OCI-LY7 (cell line): ENCODE data around the gene GSTA3. TPM values are rescaled to one million over a fixed set of nuclear protein-coding genes. Genes with fewer than 3 reads are reported as not detected.

Experiments used
- BruUV-seq: library from RNA; stranded (reverse); fragments of 400-500 nt; replicated peaks from 2 replicates; lab custom pipeline; 2021; lab: Mats Ljungman, UMichigan
- CTCF ChIA-PET: fragments of 300-600 bp; sonication (Branson Sonifier 250); formaldehyde crosslinking; loops from one replicate; lab custom pipeline; 2022; ENCODE audit warnings: antibody characterized with exemption; ENCODE audit not compliant: unreplicated experiment; lab: Charles Lee
- POLR2A ChIA-PET: fragments of 300-600 bp; sonication (Branson Sonifier 250); formaldehyde crosslinking; loops from one replicate; lab custom pipeline; 2022; ENCODE audit warnings: antibody characterized with exemption; lab: Charles Lee
- DNase-seq: peaks from one replicate; pipeline ENCODE4 v3.0.0-alpha.2; 2015; ENCODE audit warnings: low spot score
- H2AFZ ChIP-seq: fragments of 200-600 bp; sonication (generic), shearing (Covaris generic); 2 replicates; pipeline ENCODE4 v1.6.1; 2014; ENCODE audit warnings: mild to moderate bottlenecking, antibody characterized with exemption, low read length, moderate library complexity
- H3K27ac ChIP-seq: fragments of 200-600 bp; sonication (generic); 2 replicates; pipeline ENCODE4 v1.5.1; 2014; ENCODE audit warnings: mixed run types, low read depth, mild to moderate bottlenecking, moderate library complexity, low read length, inconsistent platforms; ENCODE audit not compliant: poor library complexity, severe bottlenecking
- H3K36me3 ChIP-seq: fragments of 200-600 bp; sonication (generic); 2 replicates; pipeline ENCODE4 v1.6.1; 2014; ENCODE audit warnings: mild to moderate bottlenecking, antibody characterized with exemption, low read length, moderate library complexity, mixed read lengths; ENCODE audit not compliant: insufficient read depth
- H3K4me1 ChIP-seq: fragments of 200-600 bp; sonication (generic); 2 replicates; pipeline ENCODE4 v1.5.1; 2014; ENCODE audit warnings: mild to moderate bottlenecking, low read length; ENCODE audit not compliant: insufficient read depth, poor library complexity, severe bottlenecking
- H3K4me2 ChIP-seq: fragments of 200-600 bp; sonication (generic); 2 replicates; pipeline ENCODE4 v1.6.1; 2014; ENCODE audit warnings: mild to moderate bottlenecking, low read length
- H3K4me3 ChIP-seq: fragments of 200-600 bp; sonication (generic); 2 replicates; pipeline ENCODE4 v1.5.1; 2014; ENCODE audit warnings: mild to moderate bottlenecking, low read depth, low read length; ENCODE audit not compliant: poor library complexity, severe bottlenecking
- H3K79me2 ChIP-seq: fragments of 200-600 bp; sonication (generic); 2 replicates; pipeline ENCODE4 v1.6.1; 2016; ENCODE audit warnings: low read depth, mild to moderate bottlenecking, low read length, moderate library complexity, mixed read lengths; ENCODE audit not compliant: insufficient read depth
- H3K9me2 ChIP-seq: fragments of 200-600 bp; sonication (generic); 2 replicates; pipeline ENCODE4 v1.6.1; 2016; ENCODE audit warnings: mild to moderate bottlenecking, low read length, mixed read lengths; ENCODE audit not compliant: insufficient read depth
- H3K9me3 ChIP-seq: fragments of 200-600 bp; sonication (generic); 2 replicates; pipeline ENCODE4 v1.6.1; 2014; ENCODE audit warnings: mild to moderate bottlenecking, mixed run types, low read length, mixed read lengths
- H4K20me1 ChIP-seq: fragments of 200-600 bp; sonication (generic); 2 replicates; pipeline ENCODE4 v1.6.1; 2014; ENCODE audit warnings: mild to moderate bottlenecking, antibody characterized with exemption, low read length, moderate library complexity, mixed read lengths; ENCODE audit not compliant: insufficient read depth
- EZH2phosphoT487 ChIP-seq: fragments of 200-600 bp; sonication (generic); IDR thresholded peaks from 2 replicates; pipeline ENCODE4 v1.6.1; 2018; ENCODE audit warnings: low read depth, borderline replicate concordance, mild to moderate bottlenecking, mixed run types, antibody characterized with exemption, low read length, moderate library complexity, mixed read lengths
- intact Hi-C: fragments of 100-400 bp; cut with micrococcal nuclease; formaldehyde crosslinking; loops from one replicate; pipeline ENCODE4 v1.10.0; 2022; ENCODE audit not compliant: unreplicated experiment
- total RNA-seq, 2 experiments: library from RNA; depleted of rRNA in 1 of 2; stranded (reverse); fragments of >200 nt in 1 of 2; shearing (Covaris generic) in 1 of 2; gene quantifications; 2 replicates each; pipeline ENCODE4 v1.2.3, GENCODE V29; 2014 to 2022
- TF ChIP-seq, protein P1 (sequence below): fragments of 200-600 bp; sonication (generic); conservative IDR thresholded peaks from 2 replicates; pipeline ENCODE4 v1.5.1; 2014; ENCODE audit warnings: mild to moderate bottlenecking, antibody characterized with exemption, low read length, moderate library complexity, mixed read lengths

Gene GSTA3
- total RNA-seq, 2 experiments from 2014 or later: not detected

DNA sequence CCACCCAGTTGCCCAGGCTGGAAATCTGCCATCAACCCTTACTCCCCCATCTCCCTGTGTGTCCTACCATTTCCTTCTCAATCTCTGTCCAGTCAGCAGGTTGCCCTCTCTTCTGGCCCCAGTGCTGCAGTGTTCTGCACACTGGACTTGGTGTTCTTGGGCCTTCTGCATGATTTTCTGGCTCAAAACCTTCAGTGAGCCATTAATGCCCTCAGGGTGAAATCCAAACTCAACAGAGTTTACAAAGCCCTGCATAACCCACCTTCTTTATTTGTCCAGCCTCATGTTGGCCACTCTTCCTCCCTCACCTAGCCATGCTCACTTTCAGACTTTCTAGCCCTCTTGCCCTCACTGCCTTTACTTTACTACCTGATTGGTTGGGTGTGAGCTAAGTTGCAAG lies 5.0 kb upstream of the GSTA3 start:
- no peaks in the 10 kb centered on the region for H3K9me2 ChIP-seq
- H3K36me3 ChIP-seq: no peaks in the 10 kb centered on the region
- BruUV-seq: no TSS peak
- H4K20me1 ChIP-seq: no peaks in the 10 kb centered on the region
- no peak for DNase-seq
- no peak for TF ChIP-seq EZH2phosphoT487
- TF ChIP-seq, protein P1, sequence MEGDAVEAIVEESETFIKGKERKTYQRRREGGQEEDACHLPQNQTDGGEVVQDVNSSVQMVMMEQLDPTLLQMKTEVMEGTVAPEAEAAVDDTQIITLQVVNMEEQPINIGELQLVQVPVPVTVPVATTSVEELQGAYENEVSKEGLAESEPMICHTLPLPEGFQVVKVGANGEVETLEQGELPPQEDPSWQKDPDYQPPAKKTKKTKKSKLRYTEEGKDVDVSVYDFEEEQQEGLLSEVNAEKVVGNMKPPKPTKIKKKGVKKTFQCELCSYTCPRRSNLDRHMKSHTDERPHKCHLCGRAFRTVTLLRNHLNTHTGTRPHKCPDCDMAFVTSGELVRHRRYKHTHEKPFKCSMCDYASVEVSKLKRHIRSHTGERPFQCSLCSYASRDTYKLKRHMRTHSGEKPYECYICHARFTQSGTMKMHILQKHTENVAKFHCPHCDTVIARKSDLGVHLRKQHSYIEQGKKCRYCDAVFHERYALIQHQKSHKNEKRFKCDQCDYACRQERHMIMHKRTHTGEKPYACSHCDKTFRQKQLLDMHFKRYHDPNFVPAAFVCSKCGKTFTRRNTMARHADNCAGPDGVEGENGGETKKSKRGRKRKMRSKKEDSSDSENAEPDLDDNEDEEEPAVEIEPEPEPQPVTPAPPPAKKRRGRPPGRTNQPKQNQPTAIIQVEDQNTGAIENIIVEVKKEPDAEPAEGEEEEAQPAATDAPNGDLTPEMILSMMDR: no peak
- ChIA-PET CTCF (no interaction called here), POLR2A (no interaction called here)
- no peak overlapping the region for H3K4me3 ChIP-seq
- no peaks in the 10 kb centered on the region for H3K9me3 ChIP-seq
- H3K4me1 ChIP-seq: no peaks in the 10 kb centered on the region
- no peak overlapping the region for H2AFZ ChIP-seq
- H3K4me2 ChIP-seq: no peak overlapping the region
- H3K27ac ChIP-seq: no peak overlapping the region
- no peaks in the 10 kb centered on the region for H3K79me2 ChIP-seq
- intact Hi-C loops: no loop called here

DNA sequence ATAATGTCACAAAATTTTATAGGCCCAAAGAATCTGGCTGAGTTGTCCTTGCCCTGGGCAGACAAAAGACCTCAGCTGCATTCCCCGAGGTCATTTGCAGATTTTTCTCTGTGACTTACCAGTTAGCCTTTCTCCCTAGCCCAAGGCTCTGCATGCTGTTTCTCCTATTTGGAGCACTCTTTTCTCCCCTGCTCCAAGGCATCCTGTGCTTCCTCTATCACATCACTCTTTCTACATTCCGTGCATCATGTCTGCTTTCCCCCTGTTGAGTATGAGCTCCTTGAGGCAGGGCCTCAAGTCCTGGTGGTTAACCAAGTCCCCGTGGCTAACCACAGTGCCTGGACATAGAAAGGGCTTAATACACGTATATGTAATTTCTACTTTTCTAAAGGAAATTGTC lies 593 bp upstream of the GSTA3 start:
- BruUV-seq: no TSS peak
- Histone ChIP-seq H3K27ac (no peak overlapping the region), H3K9me3 (no peaks in the 10 kb centered on the region), H3K4me1 (no peaks in the 10 kb centered on the region), H2AFZ (no peak overlapping the region), H3K36me3 (no peaks in the 10 kb centered on the region), H3K4me3 (no peak overlapping the region), H3K9me2 (no peaks in the 10 kb centered on the region), H3K4me2 (no peak overlapping the region), H4K20me1 (no peaks in the 10 kb centered on the region), H3K79me2 (no peaks in the 10 kb centered on the region)
- ChIA-PET POLR2A (no interaction called here), CTCF (no interaction called here)
- DNase-seq: no peak
- TF ChIP-seq, protein P1: no peak
- no peak for TF ChIP-seq EZH2phosphoT487
- intact Hi-C loops: no loop called here

DNA sequence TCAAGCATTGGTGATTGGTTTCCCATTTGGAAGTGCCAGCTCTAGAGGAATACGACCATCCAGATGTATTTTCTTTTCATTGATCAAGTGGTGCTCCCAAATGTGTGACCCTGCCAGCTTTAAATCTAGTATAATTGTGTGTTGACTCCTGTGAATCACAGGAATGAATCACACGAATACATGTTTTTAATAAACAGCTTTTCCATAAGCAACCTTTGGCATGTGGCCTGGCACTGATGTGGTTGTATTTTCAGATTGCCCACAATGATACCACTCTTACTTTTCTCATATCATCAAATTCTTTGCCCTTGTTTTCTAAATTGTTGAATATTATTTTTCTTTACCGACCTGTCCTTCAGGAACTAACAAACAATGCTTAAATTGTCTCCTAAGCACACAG lies 367 bp downstream of the GSTA3 start:
- no peak overlapping the region for H2AFZ ChIP-seq
- H3K4me3 ChIP-seq: no peak overlapping the region
- no peaks in the 10 kb centered on the region for H4K20me1 ChIP-seq
- H3K36me3 ChIP-seq: no peaks in the 10 kb centered on the region
- TF ChIP-seq, protein P1: no peak
- H3K79me2 ChIP-seq: no peaks in the 10 kb centered on the region
- H3K4me1 ChIP-seq: no peaks in the 10 kb centered on the region
- CTCF ChIA-PET: no interaction called here
- intact Hi-C loops: no loop called here
- no peaks in the 10 kb centered on the region for H3K9me2 ChIP-seq
- no peak overlapping the region for H3K4me2 ChIP-seq
- H3K27ac ChIP-seq: no peak overlapping the region
- H3K9me3 ChIP-seq: no peaks in the 10 kb centered on the region
- no TSS peak for BruUV-seq
- DNase-seq: no peak
- POLR2A ChIA-PET: interaction anchor here (0.8 kb wide), 1 partner anchor 13 kb away, joined by 4 read pairs; no protein-coding TSS in a partner anchor
